Gastrocnemius medialis (tissue), 4 donors: ENCODE results near the gene PAPSS1.

Source experiments
- CTCF ChIP-seq, 5 experiments: fragments of 450-650 bp in 3 of 5; fragments of 200-600 bp in 2 of 5; sonication (generic) in 2 of 5; IDR thresholded peaks in 4 of 5; conservative IDR thresholded peaks in 1 of 5; 1 replicate in 4 of 5; 2 replicates in 1 of 5; pipeline ENCODE4 v1.5.1; 2016 to 2019; ENCODE audit warnings: antibody characterized with exemption in 5 of 5, mild to moderate bottlenecking in 3 of 5, moderate library complexity in 3 of 5
- POLR2A ChIP-seq, 2 donors: fragments of 450-650 bp; IDR thresholded peaks; one replicate each; pipeline ENCODE4 v1.6.1; 2017; ENCODE audit warnings: antibody characterized with exemption in 2 of 2, mild to moderate bottlenecking in 2 of 2, moderate library complexity in 2 of 2

GRCh38 chr4:107619731-107620130 lies 100.3 kb downstream of the PAPSS1 start:
- no peak for TF ChIP-seq CTCF (IDR thresholded peaks at IDR 0.05 in 4 of 5, conservative IDR thresholded peaks at IDR 0.05 in 1 of 5)
- no peak for TF ChIP-seq POLR2A (IDR thresholded peaks at IDR 0.05)
